Gastroesophageal sphincter (tissue), 4 donors: ENCODE results near the gene SCRN1. TPM values are rescaled to one million over a fixed set of nuclear protein-coding genes. Genes with fewer than 3 reads are reported as not detected.

ENCODE experiments used
- ATAC-seq: fragments of 150-250 bp; one replicate; pipeline ENCODE4 v1.9.1; 2016; ENCODE audit warnings: mild to moderate bottlenecking, moderate library complexity
- H3K27ac ChIP-seq, 4 donors: fragments of 200-600 bp; sonication (generic) in 3 of 4; 1 replicate in 3 of 4; 2 replicates in 1 of 4; pipeline ENCODE4 v1.5.1; 2016 to 2019
- H3K27me3 ChIP-seq: fragments of 200-600 bp; sonication (generic); one replicate; pipeline ENCODE4 v1.5.1; 2019
- H3K36me3 ChIP-seq, 2 donors: fragments of 200-600 bp; sonication (generic); one replicate each; pipeline ENCODE4 v1.5.1; 2019; ENCODE audit warnings: control low read depth in 1 of 2
- H3K4me1 ChIP-seq, 3 donors: fragments of 200-600 bp; sonication (generic); 1 replicate in 2 of 3; 2 replicates in 1 of 3; pipeline ENCODE4 v1.5.1; 2016 to 2019; ENCODE audit warnings: control low read depth in 2 of 3
- H3K4me3 ChIP-seq, 2 donors: fragments of 200-600 bp; sonication (generic); one replicate each; pipeline ENCODE4 v1.5.1; 2019; ENCODE audit warnings: mild to moderate bottlenecking in 1 of 2, moderate library complexity in 1 of 2
- H3K9me3 ChIP-seq, 3 donors: fragments of 200-600 bp; sonication (generic); one replicate each; pipeline ENCODE4 v1.5.1; 2017 to 2019; ENCODE audit warnings: control low read depth in 2 of 3
- CTCF ChIP-seq, 4 experiments: fragments of 200-600 bp in 2 of 4; fragments of 450-650 bp in 2 of 4; sonication (generic) in 1 of 4; IDR thresholded peaks; one replicate each; pipeline ENCODE4 v1.5.1; 2017 to 2019; ENCODE audit warnings: antibody characterized with exemption in 4 of 4, mild to moderate bottlenecking in 2 of 4, moderate library complexity in 2 of 4
- EP300 ChIP-seq: sonication (generic); formaldehyde crosslinking; IDR thresholded peaks from one replicate; pipeline ENCODE4 v1.6.1; 2017; ENCODE audit warnings: antibody characterized with exemption, mild to moderate bottlenecking
- POLR2A ChIP-seq, 2 donors: fragments of 450-650 bp; IDR thresholded peaks; one replicate each; pipeline ENCODE4 v1.6.1; 2017; ENCODE audit warnings: antibody characterized with exemption in 2 of 2, mild to moderate bottlenecking in 2 of 2, moderate library complexity in 1 of 2
- POLR2AphosphoS5 ChIP-seq: sonication (generic); formaldehyde crosslinking; IDR thresholded peaks from one replicate; pipeline ENCODE4 v1.6.1; 2017; ENCODE audit warnings: antibody characterized with exemption
- WGBS, 2 donors: methylation state at CpG; one replicate each; pipeline ENCODE4 v1.1.5; 2018; ENCODE audit warnings: low coverage in 1 of 2; 5-methylcytosine and 5-hydroxymethylcytosine counted together
- total RNA-seq, 4 donors: library from RNA; depleted of rRNA; stranded (reverse); fragments of >200 nt; gene quantifications; one replicate each; pipeline ENCODE4 v1.1.0, GENCODE V29; 2016

The SCRN1 gene
- total RNA-seq, 4 donors from 2014 or later, result 103 to 121 (median 112) TPM

GRCh38 chr7:29945259-29945809 is 44.3 kb downstream of the SCRN1 start:
- TF ChIP-seq EP300, result no peak
- no peak for TF ChIP-seq CTCF (IDR thresholded peaks at IDR 0.05)
- TF ChIP-seq POLR2AphosphoS5, result no peak
- TF ChIP-seq POLR2A (IDR thresholded peaks at IDR 0.05), result no peak
- Histone ChIP-seq H3K9me3 (no peaks in the 10 kb centered on the region), H3K4me3 (no peak overlapping the region), H3K36me3 (peaks cover 0 to 77% of the 10 kb centered on the region in 2 donors), H3K4me1 (peaks cover 0 to 11% (median 0%) of the 10 kb centered on the region in 3 donors), H3K27ac (no peak overlapping the region), H3K27me3 (no peaks in the 10 kb centered on the region)
- ATAC-seq, result no peak
- 94 to 97% methylated on average over 3 to 4 of the region's 4 CpGs for WGBS, 2 donors

GRCh38 chr7:29940199-29940598 is 49.4 kb downstream of the SCRN1 start:
- Histone ChIP-seq H3K4me1 (no peaks in the 10 kb centered on the region), H3K4me3 (no peak overlapping the region), H3K27me3 (no peaks in the 10 kb centered on the region), H3K9me3 (no peaks in the 10 kb centered on the region), H3K36me3 (peaks cover 0 to 99% of the 10 kb centered on the region in 2 donors), H3K27ac (no peak overlapping the region)
- 94 to 100% methylated on average over 2 of the region's 2 CpGs for WGBS, 2 donors
- TF ChIP-seq POLR2AphosphoS5, result no peak
- no peak for TF ChIP-seq POLR2A (IDR thresholded peaks at IDR 0.05)
- no peak for TF ChIP-seq CTCF (IDR thresholded peaks at IDR 0.05)
- no peak for TF ChIP-seq EP300
- ATAC-seq, result no peak

GRCh38 chr7:29937132-29937531 is 52.5 kb downstream of the SCRN1 start:
- peaks cover 0 to 96% of the 10 kb centered on the region in 2 donors for H3K36me3 ChIP-seq
- 85 to 88% methylated on average over 3 of the region's 3 CpGs for WGBS, 2 donors
- no peak overlapping the region for H3K27ac ChIP-seq
- no peak overlapping the region for H3K4me3 ChIP-seq
- no peaks in the 10 kb centered on the region for H3K4me1 ChIP-seq
- no peak for ATAC-seq
- H3K27me3 ChIP-seq, result no peaks in the 10 kb centered on the region
- H3K9me3 ChIP-seq, result no peaks in the 10 kb centered on the region
- TF ChIP-seq POLR2A (IDR thresholded peaks at IDR 0.05) (no peak), EP300 (no peak), CTCF (IDR thresholded peaks at IDR 0.05) (no peak), POLR2AphosphoS5 (no peak)

- Histone ChIP-seq H3K27ac (no peak overlapping the region), H3K4me3 (no peak overlapping the region), H3K27me3 (no peaks in the 10 kb centered on the region), H3K36me3 (peaks cover 0 to 84% of the 10 kb centered on the region in 2 donors), H3K4me1 (no peaks in the 10 kb centered on the region), H3K9me3 (no peaks in the 10 kb centered on the region)
- TF ChIP-seq POLR2A (IDR thresholded peaks at IDR 0.05), result no peak
- no peak for TF ChIP-seq CTCF (IDR thresholded peaks at IDR 0.05)
- no peak for TF ChIP-seq EP300
- no peak for TF ChIP-seq POLR2AphosphoS5
- 88 to 90% methylated on average over 2 of the region's 2 CpGs for WGBS, 2 donors
- no peak for ATAC-seq
Observed at GRCh38 chr7:29935111-29935510, 54.5 kb downstream of the SCRN1 start.

GRCh38 chr7:29929018-29929807 is 60.4 kb downstream of the SCRN1 start:
- Histone ChIP-seq H3K4me3 (no peak overlapping the region), H3K27me3 (no peaks in the 10 kb centered on the region), H3K36me3 (peaks cover 0 to 77% of the 10 kb centered on the region in 2 donors), H3K27ac (no peak overlapping the region), H3K9me3 (no peaks in the 10 kb centered on the region), H3K4me1 (no peaks in the 10 kb centered on the region)
- no peak for ATAC-seq
- 77 to 85% methylated on average over 3 to 6 of the region's 17 CpGs for WGBS, 2 donors
- TF ChIP-seq POLR2A (IDR thresholded peaks at IDR 0.05), result no peak
